ENCODE results near the gene SSR2.
"Not testable (repeated sequence)": the region's sequence is repeated elsewhere in the genome, so short reads cannot be mapped to it uniquely, and the experiment has no call there.

SSR2 gene

DNA sequence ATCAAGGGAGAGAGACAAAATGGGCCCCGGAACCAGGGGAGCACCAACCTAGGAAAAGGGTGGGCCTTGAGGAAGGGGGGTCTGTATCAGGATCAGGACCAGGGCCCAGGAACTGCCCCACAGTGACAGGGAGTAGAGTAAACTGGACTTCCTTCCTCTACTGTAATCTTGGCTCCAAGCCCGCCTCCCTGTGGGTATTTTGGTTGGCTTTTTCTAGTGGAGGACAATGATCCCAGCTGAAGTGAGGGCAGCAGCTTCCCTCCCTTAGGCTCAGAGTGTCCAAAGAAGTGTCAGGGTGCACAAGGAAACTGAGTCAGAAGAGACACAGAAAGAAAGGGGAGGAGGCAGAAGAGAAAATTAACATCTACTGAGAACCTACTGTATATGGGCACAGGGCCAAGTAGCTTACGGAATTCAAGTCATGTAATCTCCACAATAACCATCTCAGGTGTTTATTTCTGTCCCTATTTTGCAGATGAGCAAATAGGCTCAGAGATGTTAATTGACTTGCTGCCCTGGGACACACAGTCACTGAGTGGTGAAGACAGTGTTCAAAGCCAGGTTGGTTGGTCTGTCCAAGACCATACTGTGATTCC lies 28.0 kb upstream of the SSR2 start:
- Histone ChIP-seq H3K9me3 (replicated peaks in 1 of 2; ENCODE audit: control insufficient read depth in 2 of 2, insufficient read depth in 1 of 2, low read depth in 1 of 2, low read length in 2 of 2) (no peaks in the 10 kb centered on the region), H2BK12ac (ENCODE audit: low read length) (no peak overlapping the region), H2AFZ (ENCODE audit: low read length) (no peak overlapping the region), H3K36me3 (replicated peaks in 1 of 2; ENCODE audit: control insufficient read depth in 2 of 2, insufficient read depth in 2 of 2, low read length in 2 of 2) (peaks cover 39 to 75% of the 10 kb centered on the region in 2 donors), H2BK5ac (ENCODE audit: low read length) (no peak overlapping the region), H3K4ac (ENCODE audit: low read length) (no peak overlapping the region), H3K27ac (replicated peaks; ENCODE audit: low read length) (no peak overlapping the region), H3K4me1 (ENCODE audit: control insufficient read depth in 2 of 2, insufficient read depth in 1 of 2, low read depth in 1 of 2, low read length in 2 of 2) (peaks cover 0 to 2% of the 10 kb centered on the region in 2 donors), H3K18ac (ENCODE audit: low read length) (no peak overlapping the region), H2AK5ac (ENCODE audit: low read depth, low read length) (no peak overlapping the region), H3K79me1 (ENCODE audit: low read depth, low read length) (peaks cover 10% of the 10 kb centered on the region), H3K4me3 (ENCODE audit: low read length in 2 of 2) (no peak overlapping the region), H3K23ac (ENCODE audit: low read depth, low read length, poor library complexity) (no peak overlapping the region), H3K4me2 (ENCODE audit: insufficient read depth, low read length, poor library complexity, severe bottlenecking) (no peak overlapping the region), H2BK120ac (ENCODE audit: low read depth, low read length) (no peak overlapping the region), H3K9ac (ENCODE audit: low read depth, low read length, poor library complexity) (no peak overlapping the region), H2BK15ac (ENCODE audit: low read length) (no peak overlapping the region), H3K27me3 (ENCODE audit: control insufficient read depth in 3 of 3, insufficient read depth in 3 of 3, low read depth in 1 of 3, low read length in 3 of 3) (no peaks in the 10 kb centered on the region), H3K14ac (ENCODE audit: low read length) (no peak overlapping the region), H4K91ac (ENCODE audit: low read depth, low read length, poor library complexity) (no peak overlapping the region), H4K8ac (ENCODE audit: low read depth, low read length) (no peak overlapping the region)
- DNase-seq (ENCODE audit: low spot score) = no peak
- no CpG with 5 or more reads among the region's 3 CpGs for WGBS, 2 donors (ENCODE audit: extremely low coverage in 2 of 2, insufficient read length in 2 of 2, insufficient replicate concordance in 1 of 2)

DNA sequence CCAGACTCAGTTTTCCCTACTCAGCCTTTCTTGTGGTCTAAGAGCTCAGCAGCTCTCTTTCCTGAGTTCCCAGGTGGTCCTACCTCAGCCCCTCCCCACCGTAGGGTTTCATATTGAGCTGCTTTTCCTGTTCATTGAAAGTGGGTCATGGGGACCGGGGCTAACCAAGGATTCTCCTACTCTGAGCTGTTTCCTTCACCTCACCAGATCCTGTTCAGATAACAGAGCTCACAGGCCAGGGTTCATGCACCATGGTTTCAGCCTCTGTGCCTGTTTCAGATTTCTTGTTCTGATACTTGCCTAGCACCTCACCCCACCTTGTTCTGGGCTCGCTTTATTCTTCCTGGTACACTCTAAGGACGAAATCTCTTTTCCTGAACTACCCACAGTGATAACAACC lies 24.3 kb upstream of the SSR2 start:
- Histone ChIP-seq H3K4ac (ENCODE audit: low read length) (no peak overlapping the region), H3K4me2 (ENCODE audit: insufficient read depth, low read length, poor library complexity, severe bottlenecking) (no peak overlapping the region), H3K4me3 (ENCODE audit: low read length in 2 of 2) (no peak overlapping the region), H2AK5ac (ENCODE audit: low read depth, low read length) (no peak overlapping the region), H3K79me1 (ENCODE audit: low read depth, low read length) (peaks cover 7% of the 10 kb centered on the region), H2BK5ac (ENCODE audit: low read length) (no peak overlapping the region), H3K9ac (ENCODE audit: low read depth, low read length, poor library complexity) (no peak overlapping the region), H2BK120ac (ENCODE audit: low read depth, low read length) (no peak overlapping the region), H3K9me3 (replicated peaks in 1 of 2; ENCODE audit: control insufficient read depth in 2 of 2, insufficient read depth in 1 of 2, low read depth in 1 of 2, low read length in 2 of 2) (no peaks in the 10 kb centered on the region), H3K4me1 (ENCODE audit: control insufficient read depth in 2 of 2, insufficient read depth in 1 of 2, low read depth in 1 of 2, low read length in 2 of 2) (no peaks in the 10 kb centered on the region), H2AFZ (ENCODE audit: low read length) (no peak overlapping the region), H3K14ac (ENCODE audit: low read length) (no peak overlapping the region), H3K27ac (replicated peaks; ENCODE audit: low read length) (no peak overlapping the region), H3K27me3 (ENCODE audit: control insufficient read depth in 3 of 3, insufficient read depth in 3 of 3, low read depth in 1 of 3, low read length in 3 of 3) (no peaks in the 10 kb centered on the region), H2BK15ac (ENCODE audit: low read length) (no peak overlapping the region), H4K8ac (ENCODE audit: low read depth, low read length) (no peak overlapping the region), H3K23ac (ENCODE audit: low read depth, low read length, poor library complexity) (no peak overlapping the region), H2BK12ac (ENCODE audit: low read length) (no peak overlapping the region), H3K36me3 (replicated peaks in 1 of 2; ENCODE audit: control insufficient read depth in 2 of 2, insufficient read depth in 2 of 2, low read length in 2 of 2) (peaks cover 51 to 91% of the 10 kb centered on the region in 2 donors), H3K18ac (ENCODE audit: low read length) (no peak overlapping the region), H4K91ac (ENCODE audit: low read depth, low read length, poor library complexity) (no peak overlapping the region)
- no CpG with 5 or more reads among the region's 4 CpGs for WGBS, 2 donors (ENCODE audit: extremely low coverage in 2 of 2, insufficient read length in 2 of 2, insufficient replicate concordance in 1 of 2)
- no peak for DNase-seq (ENCODE audit: low spot score)

DNA sequence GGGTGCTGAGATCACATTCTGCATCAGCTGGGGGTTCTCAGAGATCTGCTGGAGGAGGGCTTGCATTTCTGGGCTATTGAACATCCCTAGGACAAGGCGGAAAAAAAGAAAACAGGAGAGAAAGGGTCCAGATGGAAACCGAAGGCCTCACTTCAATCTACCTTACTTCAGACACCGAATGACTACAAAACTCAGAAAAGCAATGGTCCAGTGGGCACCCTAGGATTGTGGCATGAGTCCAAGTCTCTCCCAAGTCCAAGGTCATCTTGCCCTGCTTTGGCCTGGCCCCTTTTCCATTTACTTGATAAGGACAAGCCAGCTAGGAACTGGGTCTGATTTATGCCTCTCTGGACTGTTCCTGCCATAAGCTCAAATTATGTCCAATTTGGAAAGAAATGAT lies 22.1 kb upstream of the SSR2 start:
- H3K4me2 ChIP-seq (ENCODE audit: insufficient read depth, low read length, poor library complexity, severe bottlenecking) = no peak overlapping the region
- no peak overlapping the region for H2BK120ac ChIP-seq (ENCODE audit: low read depth, low read length)

DNA sequence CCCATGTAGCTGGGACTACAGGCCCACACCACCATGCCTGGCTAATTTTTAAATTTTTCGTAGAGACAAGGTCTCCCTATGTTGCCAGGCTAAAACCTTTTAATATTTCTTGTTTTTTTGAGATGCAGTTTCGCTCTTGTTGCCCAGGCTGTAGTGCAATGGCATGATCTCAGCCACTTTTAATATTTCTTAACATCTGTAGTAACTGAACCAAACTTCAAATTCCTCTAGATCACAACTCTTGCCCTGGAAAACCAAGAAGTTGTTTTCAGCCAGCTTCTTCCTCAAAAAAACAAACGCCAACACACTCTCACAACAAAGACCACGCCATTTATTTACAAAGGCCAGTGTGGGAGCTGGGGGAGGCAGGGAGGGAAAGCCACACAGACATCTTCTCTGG lies 14.2 kb upstream of the SSR2 start:
- H3K14ac ChIP-seq (ENCODE audit: low read length); H4K91ac ChIP-seq (ENCODE audit: low read depth, low read length, poor library complexity); H2BK5ac ChIP-seq (ENCODE audit: low read length); H3K4me2 ChIP-seq (ENCODE audit: insufficient read depth, low read length, poor library complexity, severe bottlenecking); H3K27ac ChIP-seq (replicated peaks; ENCODE audit: low read length); H3K23ac ChIP-seq (ENCODE audit: low read depth, low read length, poor library complexity); H3K18ac ChIP-seq (ENCODE audit: low read length); H3K4me3 ChIP-seq (ENCODE audit: low read length in 2 of 2); H4K8ac ChIP-seq (ENCODE audit: low read depth, low read length); H2BK15ac ChIP-seq (ENCODE audit: low read length); H2AFZ ChIP-seq (ENCODE audit: low read length); H3K79me1 ChIP-seq (ENCODE audit: low read depth, low read length); H2BK12ac ChIP-seq (ENCODE audit: low read length); H3K9me3 ChIP-seq (replicated peaks in 1 of 2; ENCODE audit: control insufficient read depth in 2 of 2, insufficient read depth in 1 of 2, low read depth in 1 of 2, low read length in 2 of 2); H2AK5ac ChIP-seq (ENCODE audit: low read depth, low read length); H3K4ac ChIP-seq (ENCODE audit: low read length); H3K4me1 ChIP-seq (ENCODE audit: control insufficient read depth in 2 of 2, insufficient read depth in 1 of 2, low read depth in 1 of 2, low read length in 2 of 2); H3K27me3 ChIP-seq (ENCODE audit: control insufficient read depth in 3 of 3, insufficient read depth in 3 of 3, low read depth in 1 of 3, low read length in 3 of 3); DNase-seq (ENCODE audit: low spot score); H2BK120ac ChIP-seq (ENCODE audit: low read depth, low read length); H3K9ac ChIP-seq (ENCODE audit: low read depth, low read length, poor library complexity): not testable (repeated sequence)
- H3K36me3 ChIP-seq (replicated peaks in 1 of 2; ENCODE audit: control insufficient read depth in 2 of 2, insufficient read depth in 2 of 2, low read length in 2 of 2) = peaks cover 8 to 40% of the 10 kb centered on the region in 2 donors
- WGBS, 2 donors (ENCODE audit: extremely low coverage in 2 of 2, insufficient read length in 2 of 2, insufficient replicate concordance in 1 of 2) = no CpG with 5 or more reads among the region's 4 CpGs

More for the DNA sequence above, 22.1 kb upstream of the SSR2 start:
- H3K79me1 ChIP-seq (ENCODE audit: low read depth, low read length) = peaks cover 1% of the 10 kb centered on the region
- H4K91ac ChIP-seq (ENCODE audit: low read depth, low read length, poor library complexity) = no peak overlapping the region
- no peaks in the 10 kb centered on the region for H3K9me3 ChIP-seq (replicated peaks in 1 of 2; ENCODE audit: control insufficient read depth in 2 of 2, insufficient read depth in 1 of 2, low read depth in 1 of 2, low read length in 2 of 2)
- H3K4me3 ChIP-seq (ENCODE audit: low read length in 2 of 2) = no peak overlapping the region
- no peak for DNase-seq (ENCODE audit: low spot score)
- H3K18ac ChIP-seq (ENCODE audit: low read length) = no peak overlapping the region
- H3K23ac ChIP-seq (ENCODE audit: low read depth, low read length, poor library complexity) = no peak overlapping the region
- no peak overlapping the region for H2AFZ ChIP-seq (ENCODE audit: low read length)
- H2BK15ac ChIP-seq (ENCODE audit: low read length) = no peak overlapping the region
- H2AK5ac ChIP-seq (ENCODE audit: low read depth, low read length) = no peak overlapping the region
- H3K36me3 ChIP-seq (replicated peaks in 1 of 2; ENCODE audit: control insufficient read depth in 2 of 2, insufficient read depth in 2 of 2, low read length in 2 of 2) = peaks cover 33 to 89% of the 10 kb centered on the region in 2 donors
- H3K4ac ChIP-seq (ENCODE audit: low read length) = no peak overlapping the region
- H3K27me3 ChIP-seq (ENCODE audit: control insufficient read depth in 3 of 3, insufficient read depth in 3 of 3, low read depth in 1 of 3, low read length in 3 of 3) = no peaks in the 10 kb centered on the region
- no peak overlapping the region for H2BK5ac ChIP-seq (ENCODE audit: low read length)
- no peaks in the 10 kb centered on the region for H3K4me1 ChIP-seq (ENCODE audit: control insufficient read depth in 2 of 2, insufficient read depth in 1 of 2, low read depth in 1 of 2, low read length in 2 of 2)
- H4K8ac ChIP-seq (ENCODE audit: low read depth, low read length) = no peak overlapping the region
- H3K14ac ChIP-seq (ENCODE audit: low read length) = no peak overlapping the region
- no peak overlapping the region for H3K9ac ChIP-seq (ENCODE audit: low read depth, low read length, poor library complexity)
- no peak overlapping the region for H2BK12ac ChIP-seq (ENCODE audit: low read length)
- no peak overlapping the region for H3K27ac ChIP-seq (replicated peaks; ENCODE audit: low read length)
- WGBS, 2 donors (ENCODE audit: extremely low coverage in 2 of 2, insufficient read length in 2 of 2, insufficient replicate concordance in 1 of 2) = no CpG with 5 or more reads among the region's 3 CpGs

Measured in neuronal stem cell (in vitro differentiated cells).